Measurements from ENCODE around the gene SFXN3.

SFXN3 gene

GRCh38 chr10:101064415-101065030, 33.5 kb downstream of the SFXN3 start:
- no peak for TF ChIP-seq CTCF (IDR thresholded peaks at IDR 0.05; ENCODE audit: extremely low read depth, missing control alignments)
- DNase-seq (ENCODE audit: low spot score), result no peak

- TF ChIP-seq CTCF (IDR thresholded peaks at IDR 0.05; ENCODE audit: extremely low read depth, missing control alignments), result no peak
- DNase-seq (ENCODE audit: low spot score), result no peak
Measured at GRCh38 chr10:101065481-101066145, 34.6 kb downstream of the SFXN3 start.

GRCh38 chr10:101066146-101066895, 35.3 kb downstream of the SFXN3 start:
- TF ChIP-seq CTCF (IDR thresholded peaks at IDR 0.05; ENCODE audit: extremely low read depth, missing control alignments), result peak; percentile 54
- DNase-seq (ENCODE audit: low spot score), result peak; percentile 78

- DNase-seq (ENCODE audit: low spot score), result no peak
Measured at GRCh38 chr10:101066896-101067355, 35.9 kb downstream of the SFXN3 start.

GRCh38 chr10:101067356-101068083, 36.5 kb downstream of the SFXN3 start:
- DNase-seq (ENCODE audit: low spot score), result peak; percentile 83
- peak; percentile 77 for TF ChIP-seq CTCF (IDR thresholded peaks at IDR 0.05; ENCODE audit: extremely low read depth, missing control alignments)

More at GRCh38 chr10:101066896-101067355, 35.9 kb downstream of the SFXN3 start:
- TF ChIP-seq CTCF (IDR thresholded peaks at IDR 0.05; ENCODE audit: extremely low read depth, missing control alignments), result no peak

- no peak for TF ChIP-seq CTCF (IDR thresholded peaks at IDR 0.05; ENCODE audit: extremely low read depth, missing control alignments)
- DNase-seq (ENCODE audit: low spot score), result no peak
Measured at GRCh38 chr10:101069441-101069840, 38.4 kb downstream of the SFXN3 start.
